Fibroblast of lung (primary cell): ENCODE results near the gene PMEPA1.

Source experiments
- CTCF ChIP-seq, 2 donors: IDR thresholded peaks in 1 of 2; conservative IDR thresholded peaks in 1 of 2; 1 replicate in 1 of 2; 2 replicates in 1 of 2; pipeline ENCODE4 v1.5.1; 2011 to 2012; ENCODE audit warnings: low read length in 2 of 2, control low read depth in 1 of 2, inconsistent platforms in 1 of 2, low read depth in 1 of 2, mild to moderate bottlenecking in 1 of 2
- EZH2 ChIP-seq: IDR thresholded peaks from 2 replicates; pipeline ENCODE4 v1.5.1; 2012; ENCODE audit warnings: low read length, control low read depth, mild to moderate bottlenecking; ENCODE audit errors: missing control alignments

- no peak for TF ChIP-seq CTCF (conservative IDR thresholded peaks at IDR 0.05 in 1 of 2, IDR thresholded peaks at IDR 0.05 in 1 of 2; ENCODE audit: low read depth in 1 of 2, low read length in 2 of 2)
- peak; percentile 78 for TF ChIP-seq EZH2
These were observed at the start of gene PMEPA1 for GRCh38 chr20:57709823-57710799.
